HEK293 (cell line): ENCODE results near the gene NUP43.

Experiments
- BCL11B ChIP-seq: fragments of 450-650 bp; formaldehyde crosslinking; IDR thresholded peaks from 2 replicates; pipeline ENCODE4 v1.5.1; 2016; ENCODE audit warnings: low read depth, missing biosample characterization, missing genetic modification characterization
- BCL6B ChIP-seq: fragments of 450-650 bp; formaldehyde crosslinking; IDR thresholded peaks from 2 replicates; pipeline ENCODE4 v1.5.1; 2017; ENCODE audit warnings: missing biosample characterization, missing genetic modification characterization
- KLF9 ChIP-seq: fragments of 450-650 bp; formaldehyde crosslinking; IDR thresholded peaks from 2 replicates; pipeline ENCODE4 v1.5.1; 2016; ENCODE audit warnings: missing biosample characterization, missing genetic modification characterization, low read depth
- MYNN ChIP-seq: fragments of 450-650 bp; formaldehyde crosslinking; IDR thresholded peaks from 2 replicates; pipeline ENCODE4 v1.5.1; 2016; ENCODE audit warnings: missing biosample characterization, missing genetic modification characterization, borderline replicate concordance
- MZF1 ChIP-seq: fragments of 450-650 bp; formaldehyde crosslinking; IDR thresholded peaks from 2 replicates; pipeline ENCODE4 v1.5.1; 2017; ENCODE audit warnings: missing biosample characterization, missing genetic modification characterization, borderline replicate concordance
- OVOL3 ChIP-seq: fragments of 450-650 bp; formaldehyde crosslinking; IDR thresholded peaks from 2 replicates; pipeline ENCODE4 v1.5.1; 2016; ENCODE audit warnings: missing biosample characterization, missing genetic modification characterization
- SALL2 ChIP-seq: fragments of 450-650 bp; formaldehyde crosslinking; IDR thresholded peaks from 2 replicates; pipeline ENCODE4 v1.5.0; 2017; ENCODE audit warnings: missing biosample characterization, mild to moderate bottlenecking, missing genetic modification characterization, borderline replicate concordance
- SCRT1 ChIP-seq: fragments of 450-650 bp; formaldehyde crosslinking; IDR thresholded peaks from 2 replicates; pipeline ENCODE4 v1.5.1; 2016; ENCODE audit warnings: missing biosample characterization, missing genetic modification characterization, borderline replicate concordance
- SCRT2 ChIP-seq: fragments of 450-650 bp; formaldehyde crosslinking; IDR thresholded peaks from 2 replicates; pipeline ENCODE4 v1.5.1; 2016; ENCODE audit warnings: missing biosample characterization, missing genetic modification characterization
- SP7 ChIP-seq: fragments of 450-650 bp; formaldehyde crosslinking; IDR thresholded peaks from 2 replicates; pipeline ENCODE4 v1.5.1; 2016; ENCODE audit warnings: missing biosample characterization, missing genetic modification characterization
- TCF7L2 ChIP-seq: IDR thresholded peaks from 2 replicates; pipeline ENCODE4 v1.6.1; 2011; ENCODE audit warnings: low read depth, mild to moderate bottlenecking, inconsistent platforms, low read length, moderate library complexity, borderline replicate concordance
- WT1 ChIP-seq: fragments of 450-650 bp; formaldehyde crosslinking; IDR thresholded peaks from 2 replicates; pipeline ENCODE4 v1.5.1; 2016; ENCODE audit warnings: missing biosample characterization, missing genetic modification characterization
- ZBTB1 ChIP-seq: fragments of 450-650 bp; formaldehyde crosslinking; IDR thresholded peaks from 2 replicates; pipeline ENCODE4 v1.5.1; 2016; ENCODE audit warnings: missing biosample characterization, missing genetic modification characterization
- ZNF138 ChIP-seq: fragments of 450-650 bp; formaldehyde crosslinking; IDR thresholded peaks from 2 replicates; pipeline ENCODE4 v1.5.1; 2016; ENCODE audit warnings: missing biosample characterization, missing genetic modification characterization, borderline replicate concordance
- ZNF157 ChIP-seq: fragments of 450-650 bp; formaldehyde crosslinking; IDR thresholded peaks from 2 replicates; pipeline ENCODE4 v1.5.1; 2016; ENCODE audit warnings: missing biosample characterization, missing genetic modification characterization
- ZNF169 ChIP-seq: fragments of 450-650 bp; formaldehyde crosslinking; IDR thresholded peaks from 2 replicates; pipeline ENCODE4 v1.5.1; 2016; ENCODE audit warnings: missing biosample characterization, missing genetic modification characterization
- ZNF175 ChIP-seq: fragments of 450-650 bp; formaldehyde crosslinking; IDR thresholded peaks from 2 replicates; pipeline ENCODE4 v1.5.1; 2016; ENCODE audit warnings: missing biosample characterization, missing genetic modification characterization
- ZNF184 ChIP-seq: fragments of 450-650 bp; IDR thresholded peaks from 2 replicates; pipeline ENCODE4 v1.5.1; 2018; ENCODE audit warnings: missing biosample characterization, mild to moderate bottlenecking, missing genetic modification characterization
- ZNF202 ChIP-seq: fragments of 450-650 bp; formaldehyde crosslinking; IDR thresholded peaks from 2 replicates; pipeline ENCODE4 v1.5.1; 2016; ENCODE audit warnings: missing biosample characterization, missing genetic modification characterization, borderline replicate concordance
- ZNF221 ChIP-seq: fragments of 450-650 bp; formaldehyde crosslinking; IDR thresholded peaks from 2 replicates; pipeline ENCODE4 v1.5.1; 2017; ENCODE audit warnings: missing biosample characterization, missing genetic modification characterization, borderline replicate concordance
- ZNF223 ChIP-seq: fragments of 450-650 bp; formaldehyde crosslinking; IDR thresholded peaks from 2 replicates; pipeline ENCODE4 v1.5.1; 2016; ENCODE audit warnings: missing biosample characterization, missing genetic modification characterization
- ZNF23 ChIP-seq: fragments of 450-650 bp; formaldehyde crosslinking; IDR thresholded peaks from 2 replicates; pipeline ENCODE4 v1.5.1; 2016; ENCODE audit warnings: missing biosample characterization, missing genetic modification characterization, borderline replicate concordance
- ZNF239 ChIP-seq: fragments of 450-650 bp; formaldehyde crosslinking; IDR thresholded peaks from 2 replicates; pipeline ENCODE4 v1.5.1; 2016; ENCODE audit warnings: missing biosample characterization, missing genetic modification characterization
- ZNF248 ChIP-seq: fragments of 450-650 bp; formaldehyde crosslinking; IDR thresholded peaks from 2 replicates; pipeline ENCODE4 v1.5.1; 2017; ENCODE audit warnings: missing biosample characterization, missing genetic modification characterization
- ZNF266 ChIP-seq: fragments of 450-650 bp; formaldehyde crosslinking; IDR thresholded peaks from 2 replicates; pipeline ENCODE4 v1.5.1; 2016; ENCODE audit warnings: missing biosample characterization, missing genetic modification characterization, low read depth
- ZNF350 ChIP-seq: fragments of 450-650 bp; formaldehyde crosslinking; IDR thresholded peaks from 2 replicates; pipeline ENCODE4 v1.5.0; 2017; ENCODE audit warnings: missing biosample characterization, mild to moderate bottlenecking, missing genetic modification characterization
- ZNF366 ChIP-seq: fragments of 450-650 bp; formaldehyde crosslinking; conservative IDR thresholded peaks from 2 replicates; pipeline ENCODE4 v1.5.1; 2016; ENCODE audit warnings: missing biosample characterization, missing genetic modification characterization
- ZNF404 ChIP-seq: fragments of 450-650 bp; formaldehyde crosslinking; IDR thresholded peaks from 2 replicates; pipeline ENCODE4 v1.5.1; 2017; ENCODE audit warnings: missing biosample characterization, missing genetic modification characterization
- ZNF560 ChIP-seq: fragments of 450-650 bp; formaldehyde crosslinking; IDR thresholded peaks from 2 replicates; pipeline ENCODE4 v1.5.1; 2017; ENCODE audit warnings: missing biosample characterization, missing genetic modification characterization, borderline replicate concordance
- ZNF561 ChIP-seq: fragments of 450-650 bp; IDR thresholded peaks from 2 replicates; pipeline ENCODE4 v1.5.1; 2018; ENCODE audit warnings: missing biosample characterization, missing genetic modification characterization, borderline replicate concordance
- ZNF571 ChIP-seq: fragments of 450-650 bp; formaldehyde crosslinking; IDR thresholded peaks from 2 replicates; pipeline ENCODE4 v1.5.0; 2017; ENCODE audit warnings: missing biosample characterization, missing genetic modification characterization
- ZNF585B ChIP-seq: fragments of 450-650 bp; formaldehyde crosslinking; IDR thresholded peaks from 2 replicates; pipeline ENCODE4 v1.5.1; 2016; ENCODE audit warnings: missing biosample characterization, missing genetic modification characterization
- ZNF623 ChIP-seq: fragments of 450-650 bp; formaldehyde crosslinking; IDR thresholded peaks from 2 replicates; pipeline ENCODE4 v1.5.1; 2016; ENCODE audit warnings: missing biosample characterization, missing genetic modification characterization
- ZNF626 ChIP-seq: fragments of 450-650 bp; sonication (Bioruptor Pico); formaldehyde crosslinking; IDR thresholded peaks from 2 replicates; pipeline ENCODE4 v1.5.1; 2018; ENCODE audit warnings: missing biosample characterization, missing genetic modification characterization, inconsistent platforms
- ZNF777 ChIP-seq: fragments of 450-650 bp; formaldehyde crosslinking; IDR thresholded peaks from 2 replicates; pipeline ENCODE4 v1.5.1; 2017; ENCODE audit warnings: missing biosample characterization, missing genetic modification characterization, borderline replicate concordance
- ZNF785 ChIP-seq: fragments of 450-650 bp; formaldehyde crosslinking; IDR thresholded peaks from 2 replicates; pipeline ENCODE4 v1.5.1; 2016; ENCODE audit warnings: missing biosample characterization, missing genetic modification characterization
- ZNF830 ChIP-seq: fragments of 450-650 bp; IDR thresholded peaks from 2 replicates; pipeline ENCODE4 v1.5.0; 2018; ENCODE audit warnings: missing biosample characterization, missing genetic modification characterization, low read depth, mild to moderate bottlenecking, moderate library complexity
- ZNF837 ChIP-seq: fragments of 450-650 bp; formaldehyde crosslinking; IDR thresholded peaks from 2 replicates; pipeline ENCODE4 v1.5.1; 2016; ENCODE audit warnings: missing biosample characterization, missing genetic modification characterization
- TF ChIP-seq, protein P1 (sequence below): fragments of 450-650 bp; formaldehyde crosslinking; IDR thresholded peaks from 2 replicates; pipeline ENCODE4 v1.5.1; 2017; ENCODE audit warnings: missing biosample characterization, missing genetic modification characterization
- TF ChIP-seq, protein P2 (sequence below): fragments of 450-650 bp; formaldehyde crosslinking; IDR thresholded peaks from 2 replicates; pipeline ENCODE4 v1.5.1; 2016; ENCODE audit warnings: missing biosample characterization, missing genetic modification characterization

NUP43 gene

GRCh38 chr6:149749594-149750135 lies 3.3 kb upstream of the NUP43 start, which contains the start of gene PCMT1 (continued):
- TF ChIP-seq MYNN (tag by site-specific recombination) = peak; percentile 49; the same call in 1 of the 2 replicates
- TF ChIP-seq ZNF404 = no peak
- no peak; the same call in 1 of the 2 replicates for TF ChIP-seq ZNF138 (tag by site-specific recombination)
- TF ChIP-seq ZNF223 = no peak
- no peak for TF ChIP-seq KLF9
- no peak for TF ChIP-seq ZNF350 (tag by site-specific recombination)
- TF ChIP-seq ZNF202 (tag by site-specific recombination) = no peak
- no peak for TF ChIP-seq ZNF157 (tag by site-specific recombination)
- no peak for TF ChIP-seq ZNF623 (tag by site-specific recombination)
- no peak for TF ChIP-seq OVOL3 (tag by site-specific recombination)
- no peak for TF ChIP-seq ZNF266 (tag by site-specific recombination)
- no peak for TF ChIP-seq ZNF221 (tag by site-specific recombination)
- no peak for TF ChIP-seq ZNF626 (tag by site-specific recombination)
- TF ChIP-seq TCF7L2 = no peak
- TF ChIP-seq BCL11B (tag by site-specific recombination) = 0 out of 2 replicates have a peak, but pooled peaks have one; percentile 23
- no peak for TF ChIP-seq ZNF248
- no peak for TF ChIP-seq ZNF561 (tag by site-specific recombination)
- TF ChIP-seq ZNF785 (tag by site-specific recombination) = 0 out of 2 replicates have a peak, but pooled peaks have one; percentile 29
- TF ChIP-seq ZBTB1 = no peak
- TF ChIP-seq SP7 = peak; percentile 84
- no peak for TF ChIP-seq BCL6B (tag by site-specific recombination)
- TF ChIP-seq ZNF777 (tag by site-specific recombination) = peak; percentile 79; the same call in 1 of the 2 replicates
- TF ChIP-seq ZNF175 (tag by site-specific recombination) = no peak
- no peak for TF ChIP-seq ZNF239 (tag by site-specific recombination)
- no peak for TF ChIP-seq ZNF837 (tag by site-specific recombination)
- no peak for TF ChIP-seq ZNF23 (tag by site-specific recombination)
- TF ChIP-seq, protein P1, sequence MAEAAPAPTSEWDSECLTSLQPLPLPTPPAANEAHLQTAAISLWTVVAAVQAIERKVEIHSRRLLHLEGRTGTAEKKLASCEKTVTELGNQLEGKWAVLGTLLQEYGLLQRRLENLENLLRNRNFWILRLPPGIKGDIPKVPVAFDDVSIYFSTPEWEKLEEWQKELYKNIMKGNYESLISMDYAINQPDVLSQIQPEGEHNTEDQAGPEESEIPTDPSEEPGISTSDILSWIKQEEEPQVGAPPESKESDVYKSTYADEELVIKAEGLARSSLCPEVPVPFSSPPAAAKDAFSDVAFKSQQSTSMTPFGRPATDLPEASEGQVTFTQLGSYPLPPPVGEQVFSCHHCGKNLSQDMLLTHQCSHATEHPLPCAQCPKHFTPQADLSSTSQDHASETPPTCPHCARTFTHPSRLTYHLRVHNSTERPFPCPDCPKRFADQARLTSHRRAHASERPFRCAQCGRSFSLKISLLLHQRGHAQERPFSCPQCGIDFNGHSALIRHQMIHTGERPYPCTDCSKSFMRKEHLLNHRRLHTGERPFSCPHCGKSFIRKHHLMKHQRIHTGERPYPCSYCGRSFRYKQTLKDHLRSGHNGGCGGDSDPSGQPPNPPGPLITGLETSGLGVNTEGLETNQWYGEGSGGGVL (tag by site-specific recombination) = no peak
- TF ChIP-seq ZNF184 (tag by site-specific recombination) = no peak
- TF ChIP-seq, protein P2, sequence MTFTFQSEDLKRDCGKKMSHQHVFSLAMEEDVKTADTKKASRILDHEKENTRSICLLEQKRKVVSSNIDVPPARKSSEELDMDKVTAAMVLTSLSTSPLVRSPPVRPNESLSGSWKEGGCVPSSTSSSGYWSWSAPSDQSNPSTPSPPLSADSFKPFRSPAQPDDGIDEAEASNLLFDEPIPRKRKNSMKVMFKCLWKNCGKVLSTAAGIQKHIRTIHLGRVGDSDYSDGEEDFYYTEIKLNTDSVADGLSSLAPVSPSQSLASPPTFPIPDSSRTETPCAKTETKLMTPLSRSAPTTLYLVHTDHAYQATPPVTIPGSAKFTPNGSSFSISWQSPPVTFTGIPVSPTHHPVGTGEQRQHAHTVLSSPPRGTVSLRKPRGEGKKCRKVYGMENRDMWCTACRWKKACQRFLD = no peak
- TF ChIP-seq WT1 (tag by site-specific recombination) = no peak
- no peak for TF ChIP-seq ZNF169 (tag by site-specific recombination)
- no peak for TF ChIP-seq ZNF830
- TF ChIP-seq ZNF585B = no peak
- no peak for TF ChIP-seq SALL2 (tag by site-specific recombination)
- no peak for TF ChIP-seq ZNF571
- no peak for TF ChIP-seq SCRT1 (tag by site-specific recombination)
- TF ChIP-seq ZNF366 (tag by site-specific recombination) = no peak
- TF ChIP-seq SCRT2 (tag by site-specific recombination) = no peak
- no peak for TF ChIP-seq ZNF560 (tag by site-specific recombination)
- 0 out of 2 replicates have a peak, but pooled peaks have one; percentile 12 for TF ChIP-seq MZF1 (tag by site-specific recombination)
